ENCODE measurements around the gene NAB1.
A peak's percentile ranks its signal among the peaks of the same experiment; 100 is the strongest.

NAB1 gene

DNA sequence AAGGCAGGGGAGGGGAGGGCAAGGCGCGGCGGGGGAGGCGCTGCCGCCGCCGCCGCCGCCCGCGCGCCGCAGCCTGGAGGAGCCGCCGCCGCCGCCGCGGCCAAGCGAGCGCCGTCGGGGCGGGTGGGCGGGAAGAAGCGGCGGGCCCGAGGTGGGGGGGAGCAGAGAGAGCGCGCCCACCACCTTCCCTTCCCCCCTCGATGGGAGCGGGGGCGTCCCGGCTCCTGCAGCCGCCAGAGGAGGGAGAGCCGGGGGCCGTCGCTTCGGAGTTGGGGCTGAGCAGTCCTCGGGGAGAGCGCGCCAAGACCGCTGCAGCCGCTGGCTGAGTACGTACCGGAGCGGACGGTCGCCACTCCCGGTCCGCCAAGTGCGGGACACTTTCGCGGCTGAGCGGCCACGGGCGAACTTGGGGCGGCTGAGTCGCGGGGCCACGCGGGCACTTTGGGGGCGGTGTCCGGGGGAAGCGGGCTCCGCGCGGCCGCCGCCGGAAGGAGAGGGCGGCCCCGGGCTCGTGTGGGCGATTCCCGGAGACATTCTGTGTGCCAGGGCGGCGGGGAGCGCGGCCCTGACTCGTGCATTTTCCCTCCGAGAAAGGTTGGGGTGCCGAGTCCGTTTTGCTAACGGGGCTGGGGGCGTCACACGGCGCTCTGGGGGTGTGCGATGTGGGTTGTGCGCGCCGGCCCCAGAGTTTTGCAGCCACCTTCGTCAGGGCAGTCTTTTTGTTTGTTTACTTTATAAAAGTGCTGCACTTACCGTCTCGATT lies at the start of gene NAB1:
Gene NAB1, plus strand, starts transcription at position 49 of the 763 bp plus-strand sequence. CDS start 10,094 bp downstream, outside the sequence.
- CTCF ChIA-PET = interaction anchor here (0.6 kb wide), 1 partner anchor 29 kb away, joined by 4 read pairs; no protein-coding TSS in a partner anchor
- POLR2A ChIA-PET = no interaction called here
- peak; percentile 47 for DNase-seq (ENCODE audit: extremely low spot score)
- TF ChIP-seq PKNOX1 (IDR thresholded peaks at IDR 0.05) (no peak), FOXM1 (IDR thresholded peaks at IDR 0.05; ENCODE audit: borderline replicate concordance) (no peak), FOXK2 (IDR thresholded peaks at IDR 0.05) (no peak), ELF4 (IDR thresholded peaks at IDR 0.05) (no peak), LEF1 (IDR thresholded peaks at IDR 0.05; ENCODE audit: borderline replicate concordance) (no peak), ARNT (IDR thresholded peaks at IDR 0.05) (no peak), TARDBP (IDR thresholded peaks at IDR 0.05) (no peak), ZNF384 (IDR thresholded peaks at IDR 0.05) (no peak), L3MBTL2 (conservative IDR thresholded peaks at IDR 0.05) (no peak), FOXA1 (IDR thresholded peaks at IDR 0.05) (no peak), SUZ12 (IDR thresholded peaks at IDR 0.05) (no peak), SP1 (IDR thresholded peaks at IDR 0.05) (no peak), HDGF (IDR thresholded peaks at IDR 0.05; ENCODE audit: borderline replicate concordance) (no peak), BHLHE40 (IDR thresholded peaks at IDR 0.05; ENCODE audit: borderline replicate concordance) (no peak), CTBP1 (IDR thresholded peaks at IDR 0.05; ENCODE audit: borderline replicate concordance) (no peak), NFRKB (IDR thresholded peaks at IDR 0.05) (no peak)

DNA sequence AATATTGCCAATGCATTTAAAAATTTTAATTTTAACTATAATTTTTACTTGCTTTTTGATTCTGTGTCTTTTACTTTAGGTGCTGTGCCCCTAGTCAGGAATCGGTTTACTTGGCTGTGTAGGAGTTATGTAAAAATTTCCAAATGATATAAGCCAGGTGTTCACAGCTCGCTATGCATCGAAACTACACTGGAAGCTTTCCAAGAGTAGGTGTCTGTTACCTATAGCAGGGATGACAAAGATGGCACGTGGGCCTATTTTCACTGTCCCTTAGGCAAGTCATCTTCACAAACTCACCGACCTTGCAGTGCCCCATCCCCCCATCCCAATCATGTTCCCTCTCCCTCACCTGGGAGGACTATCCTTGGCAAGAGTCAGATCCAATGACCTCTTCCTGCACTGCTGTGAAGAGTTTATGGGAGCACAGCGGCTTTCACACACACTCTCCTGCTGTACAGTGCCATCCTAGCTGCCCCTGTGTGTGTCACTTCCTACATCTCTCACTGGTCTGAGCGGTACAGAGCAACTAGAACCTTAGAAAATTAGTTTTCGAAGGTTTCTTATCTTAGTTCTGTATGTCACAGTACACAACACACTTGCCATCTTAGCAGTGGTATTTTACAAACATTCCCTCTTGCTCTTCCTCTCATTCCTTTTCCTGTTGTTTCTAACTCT lies 49.2 kb upstream of the NAB1 start:
- CTCF ChIA-PET = interaction anchor here (0.9 kb wide), 1 partner anchor 81 kb away, joined by 4 read pairs; no protein-coding TSS in a partner anchor
- TF ChIP-seq ELF4 (IDR thresholded peaks at IDR 0.05) (no peak), CTBP1 (IDR thresholded peaks at IDR 0.05; ENCODE audit: borderline replicate concordance) (no peak), LEF1 (IDR thresholded peaks at IDR 0.05; ENCODE audit: borderline replicate concordance) (no peak), SUZ12 (IDR thresholded peaks at IDR 0.05) (no peak), TARDBP (IDR thresholded peaks at IDR 0.05) (no peak), PKNOX1 (IDR thresholded peaks at IDR 0.05) (no peak), FOXM1 (IDR thresholded peaks at IDR 0.05; ENCODE audit: borderline replicate concordance) (no peak), FOXK2 (IDR thresholded peaks at IDR 0.05) (no peak), BHLHE40 (IDR thresholded peaks at IDR 0.05; ENCODE audit: borderline replicate concordance) (no peak), NFRKB (IDR thresholded peaks at IDR 0.05) (no peak)
- POLR2A ChIA-PET = no interaction called here
- no peak for DNase-seq (ENCODE audit: extremely low spot score)

- CTCF ChIA-PET = no interaction called here
- DNase-seq (ENCODE audit: extremely low spot score) = no peak
- POLR2A ChIA-PET = no interaction called here
- TF ChIP-seq FOXK2 (IDR thresholded peaks at IDR 0.05) (no peak), BHLHE40 (IDR thresholded peaks at IDR 0.05; ENCODE audit: borderline replicate concordance) (no peak), SUZ12 (IDR thresholded peaks at IDR 0.05) (no peak), LEF1 (IDR thresholded peaks at IDR 0.05; ENCODE audit: borderline replicate concordance) (no peak), SP1 (IDR thresholded peaks at IDR 0.05) (no peak), ELF4 (IDR thresholded peaks at IDR 0.05) (no peak)
These were observed 48.4 kb upstream of the NAB1 start for GRCh38 chr2:190600293-190601103.

GRCh38 chr2:190603374-190603773 lies 45.5 kb upstream of the NAB1 start:
- CTCF ChIA-PET = interaction anchor here (0.6 kb wide), 1 partner anchor 32 kb away, joined by 4 read pairs; no protein-coding TSS in a partner anchor
- DNase-seq (ENCODE audit: extremely low spot score) = no peak
- TF ChIP-seq L3MBTL2 (conservative IDR thresholded peaks at IDR 0.05) = no peak
- TF ChIP-seq TARDBP (IDR thresholded peaks at IDR 0.05) = no peak
- no peak for TF ChIP-seq ARNT (IDR thresholded peaks at IDR 0.05)
- TF ChIP-seq SP1 (IDR thresholded peaks at IDR 0.05) = no peak
- no peak for TF ChIP-seq LEF1 (IDR thresholded peaks at IDR 0.05; ENCODE audit: borderline replicate concordance)
- TF ChIP-seq FOXK2 (IDR thresholded peaks at IDR 0.05) = no peak
- TF ChIP-seq PKNOX1 (IDR thresholded peaks at IDR 0.05) = no peak
- no peak for TF ChIP-seq FOXA1 (IDR thresholded peaks at IDR 0.05)
- no peak for TF ChIP-seq SUZ12 (IDR thresholded peaks at IDR 0.05)
- POLR2A ChIA-PET = no interaction called here

DNA sequence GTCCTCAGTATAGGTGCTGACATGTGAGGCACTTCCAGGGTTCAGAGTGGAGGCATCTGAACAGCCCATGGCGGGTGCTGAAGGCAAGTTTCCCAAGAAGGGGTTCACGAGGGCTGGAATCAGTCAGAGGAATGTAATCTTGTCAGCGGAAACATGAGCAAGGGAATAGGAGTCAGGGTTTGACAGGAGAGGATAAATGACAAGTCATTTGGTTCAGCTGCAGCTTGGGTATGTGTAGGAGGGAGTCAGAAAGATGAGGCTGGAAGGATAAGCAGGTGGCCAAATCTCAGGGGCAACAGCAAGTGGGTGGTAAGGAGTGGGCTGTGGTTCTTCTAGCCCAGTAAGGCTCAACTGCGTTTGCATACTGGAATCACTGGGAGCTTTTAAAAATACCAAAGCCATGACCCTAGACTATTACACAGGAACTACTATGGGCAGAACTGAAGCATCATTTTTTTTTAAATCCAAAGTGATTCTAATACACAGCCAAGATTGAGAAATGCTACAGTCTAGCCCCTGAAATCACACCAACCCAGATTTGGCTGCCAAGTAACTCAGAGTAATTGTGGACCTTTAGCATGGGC lies 41.8 kb upstream of the NAB1 start:
- TF ChIP-seq L3MBTL2 (conservative IDR thresholded peaks at IDR 0.05) = no peak
- ChIA-PET POLR2A (interaction anchor here (1.6 kb wide), 1 partner anchor 73 kb away, joined by 4 read pairs; the partner anchor contains the start of gene NEMP2), CTCF (no interaction called here)
- DNase-seq (ENCODE audit: extremely low spot score) = no peak

Measured in HEK293T (cell line).